ENCODE results near the gene CEP112.

DNA sequence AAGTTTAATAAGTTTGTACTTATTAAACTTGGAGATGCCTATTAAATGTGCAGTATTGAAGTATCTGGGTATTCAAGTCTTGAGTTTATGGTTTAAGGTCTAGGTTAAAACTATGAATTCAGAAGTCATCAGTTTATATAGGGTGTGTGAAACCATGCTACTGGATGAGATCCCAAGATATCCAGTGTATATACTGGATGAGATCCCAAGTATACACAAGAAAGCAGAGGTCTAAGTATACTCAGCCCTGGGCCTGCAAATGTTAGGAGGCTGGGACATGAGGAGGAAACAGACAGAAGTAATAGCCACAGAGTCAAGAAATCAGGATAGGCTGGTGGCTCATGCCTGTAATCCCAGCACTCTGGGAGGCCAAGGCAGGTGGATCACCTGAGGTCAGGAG lies 436.1 kb downstream of the CEP112 start:
- TF ChIP-seq, protein P1, sequence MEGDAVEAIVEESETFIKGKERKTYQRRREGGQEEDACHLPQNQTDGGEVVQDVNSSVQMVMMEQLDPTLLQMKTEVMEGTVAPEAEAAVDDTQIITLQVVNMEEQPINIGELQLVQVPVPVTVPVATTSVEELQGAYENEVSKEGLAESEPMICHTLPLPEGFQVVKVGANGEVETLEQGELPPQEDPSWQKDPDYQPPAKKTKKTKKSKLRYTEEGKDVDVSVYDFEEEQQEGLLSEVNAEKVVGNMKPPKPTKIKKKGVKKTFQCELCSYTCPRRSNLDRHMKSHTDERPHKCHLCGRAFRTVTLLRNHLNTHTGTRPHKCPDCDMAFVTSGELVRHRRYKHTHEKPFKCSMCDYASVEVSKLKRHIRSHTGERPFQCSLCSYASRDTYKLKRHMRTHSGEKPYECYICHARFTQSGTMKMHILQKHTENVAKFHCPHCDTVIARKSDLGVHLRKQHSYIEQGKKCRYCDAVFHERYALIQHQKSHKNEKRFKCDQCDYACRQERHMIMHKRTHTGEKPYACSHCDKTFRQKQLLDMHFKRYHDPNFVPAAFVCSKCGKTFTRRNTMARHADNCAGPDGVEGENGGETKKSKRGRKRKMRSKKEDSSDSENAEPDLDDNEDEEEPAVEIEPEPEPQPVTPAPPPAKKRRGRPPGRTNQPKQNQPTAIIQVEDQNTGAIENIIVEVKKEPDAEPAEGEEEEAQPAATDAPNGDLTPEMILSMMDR (optimal IDR thresholded peaks at IDR 0.05 in 1 of 3, IDR thresholded peaks at IDR 0.05 in 1 of 3, conservative IDR thresholded peaks at IDR 0.05 in 1 of 3; ENCODE audit: extremely low read depth in 1 of 3, insufficient read depth in 2 of 3, low read length in 3 of 3): no peak
- TF ChIP-seq EZH2 (IDR thresholded peaks at IDR 0.05; ENCODE audit: low read length): no peak

Data from keratinocyte (primary cell).